ENCODE measurements around the gene SH2D4B. TPM values are rescaled to one million over a fixed set of nuclear protein-coding genes. Genes with fewer than 3 reads are reported as not detected.
A peak's percentile ranks its signal among the peaks of the same experiment; 100 is the strongest.

Gene SH2D4B
- total RNA-seq, 1 experiment from 2014 or later = 0.07 TPM

GRCh38 chr10:80517416-80518142, 20.1 kb upstream of the SH2D4B start:
- no peak for TF ChIP-seq CTCF (conservative IDR thresholded peaks at IDR 0.05)
- Mint-ChIP-seq H3K27me3 (ENCODE audit: low read depth) (no peaks in the 10 kb centered on the region), H3K4me1 (peaks cover 10 to 12% of the 10 kb centered on the region in 2 experiments), H3K9me3 (no peaks in the 10 kb centered on the region), H3K4me3 (no peak overlapping the region), H3K27ac (peak overlapping the region in 1 of 3 experiments; percentile 70; a peak in 1 of 7 replicates), H3K36me3 (ENCODE audit: insufficient read depth in 1 of 3, low read depth in 3 of 3) (peaks cover 28 to 77% (median 52%) of the 10 kb centered on the region in 3 experiments; a peak in 6 of 7 replicates)
- Histone ChIP-seq H3K23ac (ENCODE audit: insufficient read length, low read depth, low read length) (no peak overlapping the region), H3K27me3 (ENCODE audit: insufficient read depth, low read length) (no peaks in the 10 kb centered on the region), H2BK12ac (ENCODE audit: insufficient read length, low read depth, low read length) (no peak overlapping the region), H3K4me1 (ENCODE audit: insufficient read depth, low read length) (peaks cover 2% of the 10 kb centered on the region; the same call in 1 of the 2 replicates), H3K27ac (ENCODE audit: insufficient read length, low read depth, low read length) (no peak overlapping the region), H4K5ac (ENCODE audit: insufficient read length, low read depth, low read length) (no peak overlapping the region), H4K91ac (ENCODE audit: insufficient read length, low read depth, low read length) (no peak overlapping the region), H2BK15ac (ENCODE audit: low read depth, low read length) (no peak overlapping the region), H3K23me2 (ENCODE audit: insufficient read length, low read depth, low read length, poor library complexity, severe bottlenecking) (no peaks in the 10 kb centered on the region), H4K8ac (replicated peaks; ENCODE audit: insufficient read length, low read depth, low read length) (no peak overlapping the region), H3K79me2 (ENCODE audit: insufficient read depth, low read length) (no peaks in the 10 kb centered on the region), H3K4me2 (ENCODE audit: insufficient read depth, insufficient read length, low read length) (no peak overlapping the region), H3K56ac (ENCODE audit: insufficient read length, low read depth, low read length) (no peak overlapping the region), H3K18ac (ENCODE audit: insufficient read length, low read depth, low read length) (no peak overlapping the region), H4K20me1 (ENCODE audit: control insufficient read depth, insufficient read depth, insufficient read length) (no peaks in the 10 kb centered on the region), H2AFZ (ENCODE audit: low read length) (no peak overlapping the region), H3K9ac (ENCODE audit: extremely low read depth, insufficient read length, low read length) (no peak overlapping the region), H2BK20ac (ENCODE audit: low read depth, low read length, poor library complexity, severe bottlenecking) (no peak overlapping the region), H3K4ac (ENCODE audit: low read depth, low read length) (no peak overlapping the region), H3K79me1 (ENCODE audit: insufficient read depth, low read depth, low read length, poor library complexity, severe bottlenecking) (no peaks in the 10 kb centered on the region), H2BK120ac (ENCODE audit: low read depth, low read length, poor library complexity, severe bottlenecking) (no peak overlapping the region), H2AK5ac (ENCODE audit: insufficient read length, low read length) (no peak overlapping the region), H2BK5ac (ENCODE audit: insufficient read length, low read length) (no peak overlapping the region), H3K9me3 (ENCODE audit: control insufficient read depth, low read depth, low read length) (no peaks in the 10 kb centered on the region), H3T11ph (ENCODE audit: low read length) (no peak overlapping the region), H3K14ac (ENCODE audit: insufficient read depth, low read length) (no peak overlapping the region; the same call in 1 of the 2 replicates)
- no peak for DNase-seq
- no CpG with 5 or more reads among the region's 21 CpGs for WGBS (ENCODE audit: extremely low coverage, insufficient read length, low lambda C conversion rate)
